Liver (tissue), 3 donors: ENCODE measurements around the gene LSR.

Experiments used
- ATF3 ChIP-seq: IDR thresholded peaks from 2 replicates; pipeline ENCODE4 v1.6.1; 2016; ENCODE audit warnings: antibody characterized with exemption
- GABPA ChIP-seq, 2 donors: IDR thresholded peaks in 1 of 2; conservative IDR thresholded peaks in 1 of 2; 2 replicates each; pipeline ENCODE4 v1.6.1; 2016; ENCODE audit warnings: antibody characterized with exemption in 2 of 2, mild to moderate bottlenecking in 1 of 2, moderate library complexity in 1 of 2
- JUND ChIP-seq, 2 donors: IDR thresholded peaks; 2 replicates each; pipeline ENCODE4 v1.6.1; 2016; ENCODE audit warnings: antibody characterized with exemption in 2 of 2
- MAX ChIP-seq: IDR thresholded peaks from 2 replicates; pipeline ENCODE4 v1.6.1; 2016; ENCODE audit warnings: antibody characterized with exemption
- NR2F2 ChIP-seq: IDR thresholded peaks from 2 replicates; pipeline ENCODE4 v1.6.1; 2016; ENCODE audit warnings: antibody characterized with exemption
- REST ChIP-seq: IDR thresholded peaks from 2 replicates; pipeline ENCODE4 v1.6.1; 2016; ENCODE audit warnings: antibody characterized with exemption, mild to moderate bottlenecking
- YY1 ChIP-seq: IDR thresholded peaks from 2 replicates; pipeline ENCODE4 v1.6.1; 2016; ENCODE audit warnings: antibody characterized with exemption, mild to moderate bottlenecking
- ZBTB33 ChIP-seq: IDR thresholded peaks from 2 replicates; pipeline ENCODE4 v1.6.1; 2016; ENCODE audit warnings: antibody characterized with exemption
- TF ChIP-seq, protein P1 (sequence below): fragments of 150-350 bp; IDR thresholded peaks from 2 replicates; pipeline ENCODE4 v1.5.1; 2017; ENCODE audit warnings: improper control_type of control experiment, low read depth, low read length; ENCODE audit not compliant: missing input control
- donor health status: healthy.
- donor health status: healthy.

- TF ChIP-seq YY1, result no peak
- no peak for TF ChIP-seq ZBTB33
- TF ChIP-seq GABPA (IDR thresholded peaks at IDR 0.05 in 1 of 2, conservative IDR thresholded peaks at IDR 0.05 in 1 of 2), result no peak
- no peak for TF ChIP-seq JUND (IDR thresholded peaks at IDR 0.05)
- TF ChIP-seq, protein P1, sequence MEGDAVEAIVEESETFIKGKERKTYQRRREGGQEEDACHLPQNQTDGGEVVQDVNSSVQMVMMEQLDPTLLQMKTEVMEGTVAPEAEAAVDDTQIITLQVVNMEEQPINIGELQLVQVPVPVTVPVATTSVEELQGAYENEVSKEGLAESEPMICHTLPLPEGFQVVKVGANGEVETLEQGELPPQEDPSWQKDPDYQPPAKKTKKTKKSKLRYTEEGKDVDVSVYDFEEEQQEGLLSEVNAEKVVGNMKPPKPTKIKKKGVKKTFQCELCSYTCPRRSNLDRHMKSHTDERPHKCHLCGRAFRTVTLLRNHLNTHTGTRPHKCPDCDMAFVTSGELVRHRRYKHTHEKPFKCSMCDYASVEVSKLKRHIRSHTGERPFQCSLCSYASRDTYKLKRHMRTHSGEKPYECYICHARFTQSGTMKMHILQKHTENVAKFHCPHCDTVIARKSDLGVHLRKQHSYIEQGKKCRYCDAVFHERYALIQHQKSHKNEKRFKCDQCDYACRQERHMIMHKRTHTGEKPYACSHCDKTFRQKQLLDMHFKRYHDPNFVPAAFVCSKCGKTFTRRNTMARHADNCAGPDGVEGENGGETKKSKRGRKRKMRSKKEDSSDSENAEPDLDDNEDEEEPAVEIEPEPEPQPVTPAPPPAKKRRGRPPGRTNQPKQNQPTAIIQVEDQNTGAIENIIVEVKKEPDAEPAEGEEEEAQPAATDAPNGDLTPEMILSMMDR, result no peak
- no peak for TF ChIP-seq MAX
- no peak for TF ChIP-seq NR2F2
- no peak for TF ChIP-seq ATF3
- no peak for TF ChIP-seq REST
Measured at GRCh38 chr19:35209646-35210045, 39.2 kb upstream of the LSR start.
